ENCODE results near the gene XKR7.

The XKR7 gene

GRCh38 chr20:31945785-31946184 is 22.2 kb upstream of the XKR7 start:
- ATAC-seq: no peak

GRCh38 chr20:31948008-31948407 is 19.9 kb upstream of the XKR7 start:
- no peak for ATAC-seq

DNA sequence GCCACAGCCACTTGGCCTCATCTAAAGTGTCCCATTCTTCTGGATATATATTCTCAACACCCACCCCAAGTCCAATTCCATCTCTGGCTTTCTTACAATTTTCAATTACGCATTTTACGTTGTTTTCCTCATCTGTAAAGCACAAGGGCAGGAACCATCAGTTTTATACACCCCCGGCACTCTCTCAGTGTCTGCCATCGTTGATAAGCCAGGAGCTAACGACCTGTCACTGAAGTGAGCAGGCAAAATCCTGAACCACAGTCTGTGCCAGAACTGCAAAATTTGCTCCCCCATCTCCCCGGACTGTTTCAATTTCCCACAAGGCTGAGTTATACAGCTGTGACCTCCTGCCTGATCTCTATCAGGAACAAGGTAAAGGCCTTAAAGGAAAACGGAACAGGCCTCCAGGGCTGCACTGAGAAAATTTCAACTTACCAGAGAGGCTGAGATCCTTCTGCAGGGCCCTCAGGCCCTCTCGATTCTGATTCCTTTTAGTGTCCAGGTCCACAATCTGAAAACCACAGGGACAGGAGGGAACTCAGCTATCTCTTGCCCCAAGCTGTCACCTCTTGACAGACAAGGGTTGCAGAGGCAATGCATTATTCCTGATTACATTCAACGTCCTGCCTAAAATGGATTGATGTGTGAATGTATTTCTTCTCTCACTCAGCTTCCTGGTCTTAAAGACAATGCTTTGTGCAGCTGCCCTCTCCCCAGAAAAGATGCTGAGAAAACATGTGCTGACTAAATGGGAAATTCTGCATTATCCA is 17.9 kb upstream of the XKR7 start:
- ATAC-seq: no peak

GRCh38 chr20:31951203-31951529 is 16.8 kb upstream of the XKR7 start:
- no peak for ATAC-seq

DNA sequence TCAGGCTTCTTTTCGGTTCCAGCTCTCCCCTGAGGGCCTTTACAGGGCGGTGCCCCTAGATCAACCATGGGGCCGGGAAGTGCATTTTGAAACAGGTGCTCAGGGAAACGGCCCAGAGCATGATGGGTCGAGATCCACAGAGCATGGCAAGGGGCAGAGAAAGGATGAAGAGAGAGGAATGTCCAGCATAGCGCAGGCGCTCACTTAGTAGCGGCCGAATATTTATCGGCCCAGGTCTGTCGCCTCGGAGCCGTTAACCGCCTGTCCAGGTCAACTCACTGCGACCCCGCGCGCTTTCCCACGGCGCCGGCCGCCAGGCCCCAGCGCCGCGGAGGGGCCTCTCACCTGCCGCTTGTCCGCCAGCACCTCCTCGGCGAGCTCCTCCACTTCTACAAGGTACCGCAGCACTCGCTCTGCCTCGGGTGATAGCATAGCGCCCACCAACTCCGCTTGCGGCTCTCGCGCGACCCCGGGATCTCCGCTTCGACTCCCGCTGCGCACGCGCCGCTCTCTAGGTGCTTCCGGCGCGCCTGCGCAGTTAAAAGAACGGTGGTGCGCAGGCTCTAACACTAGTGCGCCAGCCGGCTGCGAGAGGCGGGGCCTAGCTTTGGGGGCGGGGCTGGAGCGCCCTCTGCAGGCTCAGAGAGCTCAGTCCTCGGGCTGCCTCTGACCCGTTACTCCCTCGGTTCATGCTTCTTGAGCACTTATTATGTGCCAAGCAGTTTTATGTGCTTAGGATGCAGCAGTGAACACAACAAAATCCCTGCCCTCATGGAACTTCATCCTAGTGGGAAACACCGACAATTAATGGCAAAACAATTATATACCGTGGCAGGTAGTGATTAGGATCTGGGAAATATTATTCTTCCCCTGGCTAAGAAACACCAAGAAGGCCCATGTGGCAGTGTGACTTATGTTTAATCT is 16.2 kb upstream of the XKR7 start, which contains the start of gene PDRG1:
TSS of gene PDRG1 (minus strand) at position 517 of the 924 bp plus-strand sequence. CDS start at position 432, 85 bp downstream.
- peak; percentile 95 to 97 for ATAC-seq

GRCh38 chr20:31953556-31954148 is 14.3 kb upstream of the XKR7 start:
- no peak for ATAC-seq

GRCh38 chr20:31954500-31954899 is 13.5 kb upstream of the XKR7 start:
- no peak for ATAC-seq

DNA sequence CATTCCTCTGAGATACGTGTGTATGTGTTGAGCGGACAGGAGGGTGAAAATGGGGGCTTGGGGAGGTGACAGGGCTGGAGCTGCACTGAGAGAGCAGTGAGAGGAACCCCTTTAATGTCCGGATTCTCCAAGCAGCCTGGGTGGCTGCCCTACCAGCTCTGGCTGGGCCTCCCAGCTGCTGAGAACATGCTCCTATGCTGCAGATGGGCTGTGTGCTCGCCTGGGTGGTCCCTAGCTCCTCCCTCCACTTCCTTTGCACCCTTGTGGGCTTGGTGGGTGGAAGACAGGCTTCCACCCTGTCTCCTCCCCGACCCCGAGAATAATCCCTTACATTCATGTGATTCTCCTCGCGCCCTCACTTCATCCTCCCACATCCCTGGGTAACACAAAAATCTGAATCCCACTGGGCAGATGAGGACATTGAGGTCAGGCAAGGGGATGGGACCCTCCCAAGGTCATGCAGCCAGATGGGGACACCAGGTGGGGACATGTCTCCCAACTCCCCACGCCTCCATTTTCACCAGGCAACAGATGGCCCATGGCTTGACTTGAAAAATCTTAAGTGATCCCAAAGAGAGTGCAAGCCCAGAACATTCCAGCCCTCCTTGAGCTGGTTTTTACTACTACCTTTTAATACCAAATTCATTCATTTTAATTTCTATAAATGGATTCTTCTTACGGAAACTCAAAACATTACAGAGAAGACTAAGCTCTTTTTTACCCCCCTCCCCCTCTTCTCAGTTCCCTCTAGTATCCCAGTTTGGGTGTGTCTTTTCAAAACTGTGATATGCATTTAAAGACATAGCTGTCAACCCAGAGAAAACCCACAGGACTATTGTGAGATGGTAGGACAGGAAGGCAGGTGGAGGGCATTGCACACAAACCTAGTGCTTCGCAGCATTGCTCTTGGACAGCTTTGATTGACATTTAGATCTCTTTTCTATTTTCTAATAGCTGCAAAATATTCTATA is 11.1 kb upstream of the XKR7 start:
- ATAC-seq: no peak

DNA sequence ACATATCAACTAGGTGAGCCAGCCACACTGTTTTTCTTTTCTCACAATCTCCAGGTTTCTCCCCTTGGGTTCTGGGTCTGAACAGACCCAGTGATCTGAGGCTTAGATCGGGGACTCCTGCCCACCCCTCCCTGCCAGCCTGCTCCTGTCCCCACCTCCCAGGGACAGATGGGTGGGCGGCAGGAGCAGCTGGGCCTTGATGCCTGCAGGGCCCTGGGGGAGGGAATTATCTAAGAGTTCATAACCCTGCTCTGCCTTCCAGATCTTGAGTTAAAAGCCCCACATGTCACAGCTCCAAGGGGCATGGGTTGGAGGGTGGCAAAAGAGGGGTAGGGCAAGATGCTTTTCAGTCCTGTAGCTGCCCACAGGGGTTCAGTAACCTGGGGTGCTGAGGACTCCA is 5.2 kb upstream of the XKR7 start:
- ATAC-seq: no peak

DNA sequence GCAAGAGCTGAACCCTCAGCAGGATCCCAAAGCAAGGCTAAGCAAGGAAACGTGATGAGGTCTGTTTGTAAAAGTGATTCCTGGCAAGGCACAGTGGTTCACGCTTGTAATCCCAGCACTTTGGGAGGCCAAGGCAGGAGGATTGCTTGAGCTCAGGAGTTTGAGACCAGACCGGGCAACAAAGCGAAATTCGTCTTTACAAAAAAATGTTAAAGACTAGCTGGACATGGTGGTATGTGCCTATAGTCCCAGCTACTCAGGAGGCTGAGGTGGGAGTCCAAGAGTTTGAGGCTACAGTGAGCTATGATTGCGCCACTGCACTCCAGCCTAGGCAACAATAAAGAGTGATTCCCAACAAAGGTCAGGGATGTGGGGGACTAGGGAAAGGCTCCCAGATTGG is 4.1 kb upstream of the XKR7 start:
- ATAC-seq: no peak

GRCh38 chr20:31966991-31967655 is 828 bp upstream of the XKR7 start:
- ATAC-seq: no peak

- ATAC-seq: peak; percentile 79 to 83
Measured at GRCh38 chr20:31968291-31969126, 558 bp downstream of the XKR7 start.

DNA sequence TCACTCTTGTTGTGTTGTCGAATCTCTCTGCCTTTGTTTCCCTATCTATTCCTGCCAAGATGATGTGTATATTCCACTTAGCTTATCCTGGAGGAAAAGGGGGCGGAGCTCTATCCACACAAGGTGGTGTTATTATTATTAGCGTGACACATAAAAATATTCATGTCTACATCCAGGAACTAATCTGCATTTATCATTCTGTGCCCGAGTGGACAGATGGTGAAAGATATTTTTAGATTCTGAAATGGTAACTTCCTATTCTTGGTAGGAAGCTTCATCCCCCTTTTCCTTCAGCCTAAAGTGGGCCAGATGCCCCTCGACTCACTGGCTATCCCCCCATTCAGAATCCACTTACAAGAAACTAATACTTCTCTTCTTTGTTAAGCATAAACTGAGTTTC is 2.0 kb downstream of the XKR7 start:
- no peak for ATAC-seq

DNA sequence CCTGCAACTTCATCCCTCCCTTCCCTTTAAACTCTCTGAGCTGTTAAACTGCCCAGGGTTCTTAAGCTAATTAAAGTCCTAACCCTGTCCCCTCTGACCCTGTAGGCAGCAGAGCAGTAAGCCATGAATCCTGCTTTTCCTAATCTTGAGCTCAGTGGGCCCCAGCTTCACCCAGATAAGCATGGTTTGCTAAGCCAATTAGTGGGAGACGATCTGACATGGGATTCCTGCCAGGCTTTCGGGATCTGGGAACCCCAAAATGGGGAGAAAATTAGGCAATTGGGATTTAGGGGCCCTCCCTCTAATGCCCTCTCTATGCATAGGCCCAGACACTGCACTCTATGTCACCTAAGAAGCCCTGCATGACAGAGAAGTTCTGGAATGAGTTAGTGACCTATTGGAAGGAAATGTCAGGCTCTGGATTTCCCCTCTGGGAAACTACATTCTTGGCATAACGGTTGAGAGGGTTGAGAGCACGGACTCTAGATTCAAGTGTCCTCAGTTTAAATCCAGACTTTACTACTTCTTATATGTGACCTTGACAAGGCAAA is 4.6 kb downstream of the XKR7 start:
- ATAC-seq: no peak

- no peak for ATAC-seq
Measured at GRCh38 chr20:31974296-31974695, 6.3 kb downstream of the XKR7 start.

DNA sequence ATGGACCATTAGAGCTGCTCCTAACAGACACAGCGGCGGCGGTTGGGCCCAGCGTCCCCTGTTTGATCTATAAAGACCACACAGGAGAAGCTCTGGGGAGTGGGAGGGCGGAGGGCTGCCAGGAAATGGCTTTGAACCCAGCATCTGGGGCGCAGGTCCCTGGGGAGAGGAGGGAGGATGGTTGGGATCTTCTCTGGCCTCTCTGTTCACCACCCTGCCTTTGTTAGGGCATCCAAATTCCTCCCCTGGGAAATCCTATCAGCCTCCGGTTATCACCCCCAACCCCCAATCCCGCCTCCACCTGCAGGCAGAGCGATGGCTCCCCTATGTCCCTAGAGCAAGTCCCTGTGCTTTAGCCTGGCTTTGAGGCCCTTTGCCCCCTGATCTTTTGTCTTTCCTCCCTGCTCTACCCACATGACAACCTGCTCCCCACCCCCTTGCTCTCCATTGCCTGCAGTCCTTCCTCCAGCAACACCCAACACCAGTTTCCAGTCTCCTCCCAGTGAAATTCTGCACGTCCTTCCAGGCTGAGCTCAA is 7.1 kb downstream of the XKR7 start:
- ATAC-seq: no peak

DNA sequence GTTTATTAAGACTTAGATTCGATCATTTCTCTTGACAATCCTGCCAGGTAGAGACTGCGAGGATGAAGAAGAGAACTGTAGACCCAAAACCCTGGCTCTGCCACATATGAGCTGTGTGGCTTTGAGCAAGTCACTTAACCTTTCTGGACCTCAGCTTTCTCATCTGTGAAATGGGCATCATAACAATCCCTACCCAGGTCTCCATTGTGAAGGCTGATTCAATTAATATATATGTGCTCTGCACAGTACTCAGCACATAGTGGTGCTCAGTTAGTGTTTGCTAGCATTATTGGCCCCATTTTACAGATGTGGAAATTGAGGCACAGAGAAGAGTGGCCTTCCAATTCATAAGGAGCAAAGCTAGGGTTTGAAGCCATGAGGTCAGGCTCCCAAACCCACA is 7.9 kb downstream of the XKR7 start:
- no peak for ATAC-seq

DNA sequence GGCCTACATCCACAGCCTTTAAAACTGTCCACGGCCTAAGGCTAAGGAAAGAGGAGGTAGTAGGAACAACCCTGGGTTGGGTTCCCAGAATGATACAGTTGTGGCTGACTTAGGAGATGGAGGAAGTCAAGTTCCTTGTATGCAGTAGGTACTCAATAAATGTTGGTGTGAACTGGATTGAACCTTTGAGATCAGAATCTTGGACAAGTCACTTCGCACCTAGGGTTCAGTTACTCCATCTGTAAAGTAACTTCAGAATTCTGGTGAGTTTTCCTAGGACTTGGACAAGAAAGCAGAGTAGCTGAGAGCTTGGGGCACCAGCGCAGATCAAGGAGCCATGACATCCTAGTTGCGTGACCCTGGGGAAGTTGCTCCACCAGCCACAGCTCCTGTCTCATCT is 9.1 kb downstream of the XKR7 start:
- ATAC-seq: no peak

GRCh38 chr20:31979713-31980426 is 11.9 kb downstream of the XKR7 start:
- no peak for ATAC-seq

GRCh38 chr20:31981784-31982183 is 13.8 kb downstream of the XKR7 start:
- no peak for ATAC-seq
